Measurements from ENCODE around the gene ANKMY1. TPM values are rescaled to one million over a fixed set of nuclear protein-coding genes. Genes with fewer than 3 reads are reported as not detected.
A peak's percentile ranks its signal among the peaks of the same experiment; 100 is the strongest.

The ANKMY1 gene
- total and polyA plus RNA-seq, 2 of the 13 experiments (the other 11 are each of a cell fraction or from before 2014, with no cell fraction given): 11.7 to 18.8 TPM

DNA sequence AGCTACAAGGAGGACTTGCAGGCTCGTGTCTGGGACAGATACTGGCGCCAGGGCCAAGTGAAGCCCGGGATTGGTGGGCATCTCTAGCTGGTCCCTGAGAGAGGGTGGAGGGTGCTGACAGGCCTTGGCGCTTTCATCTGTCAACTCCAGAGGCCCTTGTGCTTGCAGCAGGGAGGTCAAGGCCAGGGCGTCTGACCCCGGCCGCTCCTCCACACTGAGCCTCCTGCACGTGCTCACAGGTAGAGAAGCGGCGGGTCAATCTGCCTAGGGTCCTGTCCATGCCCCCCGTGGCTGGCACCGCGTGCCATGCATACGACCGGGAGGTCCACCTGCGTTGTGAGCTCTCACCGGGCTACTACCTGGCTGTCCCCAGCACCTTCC is 38.3 kb upstream of the ANKMY1 start (continued):
- TF ChIP-seq, protein P1, sequence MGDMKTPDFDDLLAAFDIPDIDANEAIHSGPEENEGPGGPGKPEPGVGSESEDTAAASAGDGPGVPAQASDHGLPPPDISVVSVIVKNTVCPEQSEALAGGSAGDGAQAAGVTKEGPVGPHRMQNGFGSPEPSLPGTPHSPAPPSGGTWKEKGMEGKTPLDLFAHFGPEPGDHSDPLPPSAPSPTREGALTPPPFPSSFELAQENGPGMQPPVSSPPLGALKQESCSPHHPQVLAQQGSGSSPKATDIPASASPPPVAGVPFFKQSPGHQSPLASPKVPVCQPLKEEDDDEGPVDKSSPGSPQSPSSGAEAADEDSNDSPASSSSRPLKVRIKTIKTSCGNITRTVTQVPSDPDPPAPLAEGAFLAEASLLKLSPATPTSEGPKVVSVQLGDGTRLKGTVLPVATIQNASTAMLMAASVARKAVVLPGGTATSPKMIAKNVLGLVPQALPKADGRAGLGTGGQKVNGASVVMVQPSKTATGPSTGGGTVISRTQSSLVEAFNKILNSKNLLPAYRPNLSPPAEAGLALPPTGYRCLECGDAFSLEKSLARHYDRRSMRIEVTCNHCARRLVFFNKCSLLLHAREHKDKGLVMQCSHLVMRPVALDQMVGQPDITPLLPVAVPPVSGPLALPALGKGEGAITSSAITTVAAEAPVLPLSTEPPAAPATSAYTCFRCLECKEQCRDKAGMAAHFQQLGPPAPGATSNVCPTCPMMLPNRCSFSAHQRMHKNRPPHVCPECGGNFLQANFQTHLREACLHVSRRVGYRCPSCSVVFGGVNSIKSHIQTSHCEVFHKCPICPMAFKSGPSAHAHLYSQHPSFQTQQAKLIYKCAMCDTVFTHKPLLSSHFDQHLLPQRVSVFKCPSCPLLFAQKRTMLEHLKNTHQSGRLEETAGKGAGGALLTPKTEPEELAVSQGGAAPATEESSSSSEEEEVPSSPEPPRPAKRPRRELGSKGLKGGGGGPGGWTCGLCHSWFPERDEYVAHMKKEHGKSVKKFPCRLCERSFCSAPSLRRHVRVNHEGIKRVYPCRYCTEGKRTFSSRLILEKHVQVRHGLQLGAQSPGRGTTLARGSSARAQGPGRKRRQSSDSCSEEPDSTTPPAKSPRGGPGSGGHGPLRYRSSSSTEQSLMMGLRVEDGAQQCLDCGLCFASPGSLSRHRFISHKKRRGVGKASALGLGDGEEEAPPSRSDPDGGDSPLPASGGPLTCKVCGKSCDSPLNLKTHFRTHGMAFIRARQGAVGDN (CRISPR knock-in tag; IDR thresholded peaks at IDR 0.05): peak; percentile 36; the same call in 1 of the 2 replicates
- TF ChIP-seq ZNF746 (CRISPR knock-in tag; IDR thresholded peaks at IDR 0.05): no peak
- TF ChIP-seq HNRNPL (IDR thresholded peaks at IDR 0.05; ENCODE audit: low read depth, low read length): 0 out of 2 replicates have a peak, but pooled peaks have one; percentile 15
- TF ChIP-seq, protein P2, sequence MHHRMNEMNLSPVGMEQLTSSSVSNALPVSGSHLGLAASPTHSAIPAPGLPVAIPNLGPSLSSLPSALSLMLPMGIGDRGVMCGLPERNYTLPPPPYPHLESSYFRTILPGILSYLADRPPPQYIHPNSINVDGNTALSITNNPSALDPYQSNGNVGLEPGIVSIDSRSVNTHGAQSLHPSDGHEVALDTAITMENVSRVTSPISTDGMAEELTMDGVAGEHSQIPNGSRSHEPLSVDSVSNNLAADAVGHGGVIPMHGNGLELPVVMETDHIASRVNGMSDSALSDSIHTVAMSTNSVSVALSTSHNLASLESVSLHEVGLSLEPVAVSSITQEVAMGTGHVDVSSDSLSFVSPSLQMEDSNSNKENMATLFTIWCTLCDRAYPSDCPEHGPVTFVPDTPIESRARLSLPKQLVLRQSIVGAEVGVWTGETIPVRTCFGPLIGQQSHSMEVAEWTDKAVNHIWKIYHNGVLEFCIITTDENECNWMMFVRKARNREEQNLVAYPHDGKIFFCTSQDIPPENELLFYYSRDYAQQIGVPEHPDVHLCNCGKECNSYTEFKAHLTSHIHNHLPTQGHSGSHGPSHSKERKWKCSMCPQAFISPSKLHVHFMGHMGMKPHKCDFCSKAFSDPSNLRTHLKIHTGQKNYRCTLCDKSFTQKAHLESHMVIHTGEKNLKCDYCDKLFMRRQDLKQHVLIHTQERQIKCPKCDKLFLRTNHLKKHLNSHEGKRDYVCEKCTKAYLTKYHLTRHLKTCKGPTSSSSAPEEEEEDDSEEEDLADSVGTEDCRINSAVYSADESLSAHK (CRISPR knock-in tag; IDR thresholded peaks at IDR 0.05; ENCODE audit: borderline replicate concordance): no peak
- no peak for TF ChIP-seq SMAD1 (CRISPR knock-in tag; IDR thresholded peaks at IDR 0.05; ENCODE audit: borderline replicate concordance, low read depth)
- TF ChIP-seq, protein P3, sequence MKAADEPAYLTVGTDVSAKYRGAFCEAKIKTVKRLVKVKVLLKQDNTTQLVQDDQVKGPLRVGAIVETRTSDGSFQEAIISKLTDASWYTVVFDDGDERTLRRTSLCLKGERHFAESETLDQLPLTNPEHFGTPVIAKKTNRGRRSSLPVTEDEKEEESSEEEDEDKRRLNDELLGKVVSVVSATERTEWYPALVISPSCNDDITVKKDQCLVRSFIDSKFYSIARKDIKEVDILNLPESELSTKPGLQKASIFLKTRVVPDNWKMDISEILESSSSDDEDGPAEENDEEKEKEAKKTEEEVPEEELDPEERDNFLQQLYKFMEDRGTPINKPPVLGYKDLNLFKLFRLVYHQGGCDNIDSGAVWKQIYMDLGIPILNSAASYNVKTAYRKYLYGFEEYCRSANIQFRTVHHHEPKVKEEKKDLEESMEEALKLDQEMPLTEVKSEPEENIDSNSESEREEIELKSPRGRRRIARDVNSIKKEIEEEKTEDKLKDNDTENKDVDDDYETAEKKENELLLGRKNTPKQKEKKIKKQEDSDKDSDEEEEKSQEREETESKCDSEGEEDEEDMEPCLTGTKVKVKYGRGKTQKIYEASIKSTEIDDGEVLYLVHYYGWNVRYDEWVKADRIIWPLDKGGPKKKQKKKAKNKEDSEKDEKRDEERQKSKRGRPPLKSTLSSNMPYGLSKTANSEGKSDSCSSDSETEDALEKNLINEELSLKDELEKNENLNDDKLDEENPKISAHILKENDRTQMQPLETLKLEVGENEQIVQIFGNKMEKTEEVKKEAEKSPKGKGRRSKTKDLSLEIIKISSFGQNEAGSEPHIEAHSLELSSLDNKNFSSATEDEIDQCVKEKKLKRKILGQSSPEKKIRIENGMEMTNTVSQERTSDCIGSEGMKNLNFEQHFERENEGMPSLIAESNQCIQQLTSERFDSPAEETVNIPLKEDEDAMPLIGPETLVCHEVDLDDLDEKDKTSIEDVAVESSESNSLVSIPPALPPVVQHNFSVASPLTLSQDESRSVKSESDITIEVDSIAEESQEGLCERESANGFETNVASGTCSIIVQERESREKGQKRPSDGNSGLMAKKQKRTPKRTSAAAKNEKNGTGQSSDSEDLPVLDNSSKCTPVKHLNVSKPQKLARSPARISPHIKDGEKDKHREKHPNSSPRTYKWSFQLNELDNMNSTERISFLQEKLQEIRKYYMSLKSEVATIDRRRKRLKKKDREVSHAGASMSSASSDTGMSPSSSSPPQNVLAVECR (CRISPR knock-in tag; IDR thresholded peaks at IDR 0.05; ENCODE audit: borderline replicate concordance): peak; percentile 27
- TF ChIP-seq HMGA1 (CRISPR knock-in tag; conservative IDR thresholded peaks at IDR 0.05): no peak
- TF ChIP-seq, protein P4, sequence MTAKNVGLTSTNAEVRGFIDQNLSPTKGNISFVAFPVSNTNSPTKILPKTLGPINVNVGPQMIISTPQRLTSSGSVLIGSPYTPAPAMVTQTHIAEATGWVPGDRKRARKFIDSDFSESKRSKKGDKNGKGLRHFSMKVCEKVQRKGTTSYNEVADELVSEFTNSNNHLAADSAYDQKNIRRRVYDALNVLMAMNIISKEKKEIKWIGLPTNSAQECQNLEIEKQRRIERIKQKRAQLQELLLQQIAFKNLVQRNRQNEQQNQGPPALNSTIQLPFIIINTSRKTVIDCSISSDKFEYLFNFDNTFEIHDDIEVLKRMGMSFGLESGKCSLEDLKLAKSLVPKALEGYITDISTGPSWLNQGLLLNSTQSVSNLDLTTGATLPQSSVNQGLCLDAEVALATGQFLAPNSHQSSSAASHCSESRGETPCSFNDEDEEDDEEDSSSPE (CRISPR knock-in tag; IDR thresholded peaks at IDR 0.05): peak; percentile 5; the same call in 1 of the 2 replicates
- TF ChIP-seq MLLT10 (CRISPR knock-in tag; IDR thresholded peaks at IDR 0.05): no peak
- TF ChIP-seq ZNF83 (CRISPR knock-in tag; IDR thresholded peaks at IDR 0.05; ENCODE audit: borderline replicate concordance): no peak
- TF ChIP-seq RFX1 (IDR thresholded peaks at IDR 0.05): no peak
- TF ChIP-seq SOX6 (IDR thresholded peaks at IDR 0.05): no peak
- no peak for TF ChIP-seq SOX6 (CRISPR knock-in tag; IDR thresholded peaks at IDR 0.05)
- TF ChIP-seq ATF1 (CRISPR knock-in tag; IDR thresholded peaks at IDR 0.05): no peak
- TF ChIP-seq, protein P5, sequence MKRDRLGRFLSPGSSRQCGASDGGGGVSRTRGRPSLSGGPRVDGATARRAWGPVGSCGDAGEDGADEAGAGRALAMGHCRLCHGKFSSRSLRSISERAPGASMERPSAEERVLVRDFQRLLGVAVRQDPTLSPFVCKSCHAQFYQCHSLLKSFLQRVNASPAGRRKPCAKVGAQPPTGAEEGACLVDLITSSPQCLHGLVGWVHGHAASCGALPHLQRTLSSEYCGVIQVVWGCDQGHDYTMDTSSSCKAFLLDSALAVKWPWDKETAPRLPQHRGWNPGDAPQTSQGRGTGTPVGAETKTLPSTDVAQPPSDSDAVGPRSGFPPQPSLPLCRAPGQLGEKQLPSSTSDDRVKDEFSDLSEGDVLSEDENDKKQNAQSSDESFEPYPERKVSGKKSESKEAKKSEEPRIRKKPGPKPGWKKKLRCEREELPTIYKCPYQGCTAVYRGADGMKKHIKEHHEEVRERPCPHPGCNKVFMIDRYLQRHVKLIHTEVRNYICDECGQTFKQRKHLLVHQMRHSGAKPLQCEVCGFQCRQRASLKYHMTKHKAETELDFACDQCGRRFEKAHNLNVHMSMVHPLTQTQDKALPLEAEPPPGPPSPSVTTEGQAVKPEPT (CRISPR knock-in tag; IDR thresholded peaks at IDR 0.05; ENCODE audit: low read depth): no peak
- TF ChIP-seq MED8 (CRISPR knock-in tag; IDR thresholded peaks at IDR 0.05; ENCODE audit: insufficient replicate concordance): no peak

Measured in HepG2 (cell line).